OCI-LY7 (cell line): ENCODE data around the gene FIG4.

Source experiments
- EZH2phosphoT487 ChIP-seq: fragments of 200-600 bp; sonication (generic); IDR thresholded peaks from 2 replicates; pipeline ENCODE4 v1.6.1; 2018; ENCODE audit warnings: low read depth, borderline replicate concordance, mild to moderate bottlenecking, mixed run types, antibody characterized with exemption, low read length, moderate library complexity, mixed read lengths
- TF ChIP-seq, protein P1 (sequence below): fragments of 200-600 bp; sonication (generic); conservative IDR thresholded peaks from 2 replicates; pipeline ENCODE4 v1.5.1; 2014; ENCODE audit warnings: mild to moderate bottlenecking, antibody characterized with exemption, low read length, moderate library complexity, mixed read lengths

DNA sequence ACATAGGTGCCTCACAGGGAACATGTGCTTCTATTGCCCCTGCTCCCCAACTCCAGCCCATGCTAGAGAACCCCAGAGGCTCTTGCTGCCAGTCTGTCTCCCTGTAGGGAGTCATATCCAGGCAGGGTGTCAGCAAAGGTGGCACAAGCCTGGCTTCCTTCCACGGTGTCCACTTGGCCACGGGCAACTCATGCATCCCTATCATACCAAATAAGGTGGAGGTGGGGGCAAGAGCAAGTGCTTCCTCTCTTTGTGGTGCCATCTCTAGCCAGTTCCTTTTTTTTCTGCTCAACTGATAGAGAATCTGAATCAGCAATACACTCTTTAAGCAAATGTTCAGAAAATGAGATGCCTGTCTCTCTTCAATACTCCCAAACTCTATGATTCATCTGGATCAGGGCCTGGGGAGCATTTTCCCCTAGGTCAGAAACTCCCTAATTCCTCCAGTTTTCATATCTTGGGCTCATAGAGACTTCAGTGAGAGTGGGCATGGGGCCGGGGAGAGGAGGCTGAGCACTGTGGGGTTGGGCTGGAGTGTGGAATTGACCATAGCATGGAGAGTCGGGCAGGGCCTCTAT is 182.0 kb downstream of the FIG4 start:
- TF ChIP-seq, protein P1, sequence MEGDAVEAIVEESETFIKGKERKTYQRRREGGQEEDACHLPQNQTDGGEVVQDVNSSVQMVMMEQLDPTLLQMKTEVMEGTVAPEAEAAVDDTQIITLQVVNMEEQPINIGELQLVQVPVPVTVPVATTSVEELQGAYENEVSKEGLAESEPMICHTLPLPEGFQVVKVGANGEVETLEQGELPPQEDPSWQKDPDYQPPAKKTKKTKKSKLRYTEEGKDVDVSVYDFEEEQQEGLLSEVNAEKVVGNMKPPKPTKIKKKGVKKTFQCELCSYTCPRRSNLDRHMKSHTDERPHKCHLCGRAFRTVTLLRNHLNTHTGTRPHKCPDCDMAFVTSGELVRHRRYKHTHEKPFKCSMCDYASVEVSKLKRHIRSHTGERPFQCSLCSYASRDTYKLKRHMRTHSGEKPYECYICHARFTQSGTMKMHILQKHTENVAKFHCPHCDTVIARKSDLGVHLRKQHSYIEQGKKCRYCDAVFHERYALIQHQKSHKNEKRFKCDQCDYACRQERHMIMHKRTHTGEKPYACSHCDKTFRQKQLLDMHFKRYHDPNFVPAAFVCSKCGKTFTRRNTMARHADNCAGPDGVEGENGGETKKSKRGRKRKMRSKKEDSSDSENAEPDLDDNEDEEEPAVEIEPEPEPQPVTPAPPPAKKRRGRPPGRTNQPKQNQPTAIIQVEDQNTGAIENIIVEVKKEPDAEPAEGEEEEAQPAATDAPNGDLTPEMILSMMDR = no peak
- no peak for TF ChIP-seq EZH2phosphoT487
